ENCODE measurements around the gene CDH12. TPM values are rescaled to one million over a fixed set of nuclear protein-coding genes. Genes with fewer than 3 reads are reported as not detected.

CDH12 gene
- total RNA-seq, 1 experiment from 2014 or later = not detected

GRCh38 chr5:21862986-21863385 lies 990.2 kb downstream of the CDH12 start:
- Histone ChIP-seq H2AFZ (ENCODE audit: low read depth, low read length, poor library complexity, severe bottlenecking) (no peak overlapping the region), H3K9ac (ENCODE audit: low read length) (no peak overlapping the region), H3K4me3 (replicated peaks in 1 of 2; ENCODE audit: low read depth in 1 of 2, low read length in 2 of 2) (no peak overlapping the region), H3K4me1 (ENCODE audit: control insufficient read depth in 1 of 2, insufficient read depth in 2 of 2, low read length in 2 of 2) (no peaks in the 10 kb centered on the region), H3K9me3 (ENCODE audit: control insufficient read depth in 1 of 2, insufficient read depth in 1 of 2, low read depth in 1 of 2, low read length in 2 of 2) (peaks cover 13 to 14% of the 10 kb centered on the region in 2 experiments; a peak in 2 of 4 replicates), H3K79me2 (ENCODE audit: insufficient read depth, low read length) (no peaks in the 10 kb centered on the region), H3K4me2 (ENCODE audit: low read length) (no peak overlapping the region), H3K36me3 (ENCODE audit: control insufficient read depth in 1 of 2, insufficient read depth in 2 of 2, low read length in 2 of 2) (no peaks in the 10 kb centered on the region), H3K27ac (ENCODE audit: low read depth, low read length) (no peak overlapping the region), H3K27me3 (ENCODE audit: insufficient read depth, low read length) (no peaks in the 10 kb centered on the region), H4K20me1 (ENCODE audit: insufficient read depth) (no peaks in the 10 kb centered on the region), H3K9me2 (ENCODE audit: insufficient read depth) (no peaks in the 10 kb centered on the region)
- ChIA-PET CTCF (no interaction called here), RAD21 (ENCODE audit: low non-redundant PET in 1 of 2, low total read pairs in 2 of 2, uncharacterized antibody in 2 of 2, unreplicated experiment in 2 of 2) (no interaction called here), POLR2A (no interaction called here)
- ATAC-seq (no peak), DNase-seq (ENCODE audit: low read depth, low spot score) (no peak)
- BruUV-seq (replicated peaks) = no TSS peak
- no peak for TF ChIP-seq RAD21 (IDR thresholded peaks at IDR 0.05; ENCODE audit: low read depth)
- TF ChIP-seq EZH2phosphoT487 (IDR thresholded peaks at IDR 0.05; ENCODE audit: borderline replicate concordance) = no peak
- TF ChIP-seq, protein P1, sequence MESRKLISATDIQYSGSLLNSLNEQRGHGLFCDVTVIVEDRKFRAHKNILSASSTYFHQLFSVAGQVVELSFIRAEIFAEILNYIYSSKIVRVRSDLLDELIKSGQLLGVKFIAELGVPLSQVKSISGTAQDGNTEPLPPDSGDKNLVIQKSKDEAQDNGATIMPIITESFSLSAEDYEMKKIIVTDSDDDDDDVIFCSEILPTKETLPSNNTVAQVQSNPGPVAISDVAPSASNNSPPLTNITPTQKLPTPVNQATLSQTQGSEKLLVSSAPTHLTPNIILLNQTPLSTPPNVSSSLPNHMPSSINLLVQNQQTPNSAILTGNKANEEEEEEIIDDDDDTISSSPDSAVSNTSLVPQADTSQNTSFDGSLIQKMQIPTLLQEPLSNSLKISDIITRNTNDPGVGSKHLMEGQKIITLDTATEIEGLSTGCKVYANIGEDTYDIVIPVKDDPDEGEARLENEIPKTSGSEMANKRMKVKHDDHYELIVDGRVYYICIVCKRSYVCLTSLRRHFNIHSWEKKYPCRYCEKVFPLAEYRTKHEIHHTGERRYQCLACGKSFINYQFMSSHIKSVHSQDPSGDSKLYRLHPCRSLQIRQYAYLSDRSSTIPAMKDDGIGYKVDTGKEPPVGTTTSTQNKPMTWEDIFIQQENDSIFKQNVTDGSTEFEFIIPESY (IDR thresholded peaks at IDR 0.05; ENCODE audit: extremely low read depth, insufficient replicate concordance, low read length) = no peak
- no peak for TF ChIP-seq ZFX (IDR thresholded peaks at IDR 0.05)
- no peak for TF ChIP-seq POLR2A (IDR thresholded peaks at IDR 0.05; ENCODE audit: borderline replicate concordance, extremely low read depth, insufficient read depth, insufficient read length)
- no peak for TF ChIP-seq YY1 (IDR thresholded peaks at IDR 0.05; ENCODE audit: extremely low read depth, insufficient replicate concordance, low read depth, low read length)
- TF ChIP-seq, protein P2, sequence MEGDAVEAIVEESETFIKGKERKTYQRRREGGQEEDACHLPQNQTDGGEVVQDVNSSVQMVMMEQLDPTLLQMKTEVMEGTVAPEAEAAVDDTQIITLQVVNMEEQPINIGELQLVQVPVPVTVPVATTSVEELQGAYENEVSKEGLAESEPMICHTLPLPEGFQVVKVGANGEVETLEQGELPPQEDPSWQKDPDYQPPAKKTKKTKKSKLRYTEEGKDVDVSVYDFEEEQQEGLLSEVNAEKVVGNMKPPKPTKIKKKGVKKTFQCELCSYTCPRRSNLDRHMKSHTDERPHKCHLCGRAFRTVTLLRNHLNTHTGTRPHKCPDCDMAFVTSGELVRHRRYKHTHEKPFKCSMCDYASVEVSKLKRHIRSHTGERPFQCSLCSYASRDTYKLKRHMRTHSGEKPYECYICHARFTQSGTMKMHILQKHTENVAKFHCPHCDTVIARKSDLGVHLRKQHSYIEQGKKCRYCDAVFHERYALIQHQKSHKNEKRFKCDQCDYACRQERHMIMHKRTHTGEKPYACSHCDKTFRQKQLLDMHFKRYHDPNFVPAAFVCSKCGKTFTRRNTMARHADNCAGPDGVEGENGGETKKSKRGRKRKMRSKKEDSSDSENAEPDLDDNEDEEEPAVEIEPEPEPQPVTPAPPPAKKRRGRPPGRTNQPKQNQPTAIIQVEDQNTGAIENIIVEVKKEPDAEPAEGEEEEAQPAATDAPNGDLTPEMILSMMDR (IDR thresholded peaks at IDR 0.05 in 2 of 3, conservative IDR thresholded peaks at IDR 0.05 in 1 of 3; ENCODE audit: borderline replicate concordance in 1 of 3, insufficient read depth in 1 of 3, low read depth in 2 of 3, low read length in 2 of 3) = no peak
- no peak for TF ChIP-seq TCF7L2 (IDR thresholded peaks at IDR 0.05; ENCODE audit: borderline replicate concordance, extremely low read depth, insufficient read depth, insufficient read length)
- no peak for TF ChIP-seq ATF3 (IDR thresholded peaks at IDR 0.05)
- TF ChIP-seq CEBPB (IDR thresholded peaks at IDR 0.05; ENCODE audit: low read depth) = no peak
- no peak for TF ChIP-seq ZNF274 (IDR thresholded peaks at IDR 0.05; ENCODE audit: low read depth, low read length)
- no peak for TF ChIP-seq EZH2 (IDR thresholded peaks at IDR 0.05)
- no peak for TF ChIP-seq REST (IDR thresholded peaks at IDR 0.05; ENCODE audit: low read depth)
- TF ChIP-seq EGR1 (IDR thresholded peaks at IDR 0.05; ENCODE audit: low read depth) = no peak
- TF ChIP-seq JUND (IDR thresholded peaks at IDR 0.05) = no peak
- TF ChIP-seq, protein P3, sequence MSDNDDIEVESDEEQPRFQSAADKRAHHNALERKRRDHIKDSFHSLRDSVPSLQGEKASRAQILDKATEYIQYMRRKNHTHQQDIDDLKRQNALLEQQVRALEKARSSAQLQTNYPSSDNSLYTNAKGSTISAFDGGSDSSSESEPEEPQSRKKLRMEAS (IDR thresholded peaks at IDR 0.05) = no peak
- TF ChIP-seq SRF (IDR thresholded peaks at IDR 0.05; ENCODE audit: low read depth) = no peak
- no peak for TF ChIP-seq ELF1 (IDR thresholded peaks at IDR 0.05; ENCODE audit: borderline replicate concordance, low read depth)
- no peak for TF ChIP-seq CBX3 (IDR thresholded peaks at IDR 0.05; ENCODE audit: low read depth)
- intact Hi-C loops (cut with micrococcal nuclease) = no loop called here
